ENCODE data around the gene CGREF1. TPM values are rescaled to one million over a fixed set of nuclear protein-coding genes. Genes with fewer than 3 reads are reported as not detected.

Gene CGREF1
- total RNA-seq, 3 donors from 2014 or later, result 0.41 to 1.9 (median 1.5) TPM

DNA sequence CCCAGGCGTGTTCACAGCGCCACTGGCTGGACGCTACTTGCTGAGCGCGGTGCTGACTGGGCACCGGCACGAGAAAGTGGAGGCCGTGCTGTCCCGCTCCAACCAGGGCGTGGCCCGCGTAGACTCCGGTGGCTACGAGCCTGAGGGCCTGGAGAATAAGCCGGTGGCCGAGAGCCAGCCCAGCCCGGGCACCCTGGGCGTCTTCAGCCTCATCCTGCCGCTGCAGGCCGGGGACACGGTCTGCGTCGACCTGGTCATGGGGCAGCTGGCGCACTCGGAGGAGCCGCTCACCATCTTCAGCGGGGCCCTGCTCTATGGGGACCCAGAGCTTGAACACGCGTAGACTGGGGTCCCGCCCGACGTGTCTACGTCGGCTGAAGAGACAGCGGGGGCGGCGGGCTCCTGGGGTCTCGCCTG, 33.2 kb downstream of the CGREF1 start:
- H3K4me1 ChIP-seq (ENCODE audit: low read depth), result peaks cover 33% of the 10 kb centered on the region
- peak; percentile 80 to 87 (median 86) for DNase-seq
- TF ChIP-seq, protein P1, sequence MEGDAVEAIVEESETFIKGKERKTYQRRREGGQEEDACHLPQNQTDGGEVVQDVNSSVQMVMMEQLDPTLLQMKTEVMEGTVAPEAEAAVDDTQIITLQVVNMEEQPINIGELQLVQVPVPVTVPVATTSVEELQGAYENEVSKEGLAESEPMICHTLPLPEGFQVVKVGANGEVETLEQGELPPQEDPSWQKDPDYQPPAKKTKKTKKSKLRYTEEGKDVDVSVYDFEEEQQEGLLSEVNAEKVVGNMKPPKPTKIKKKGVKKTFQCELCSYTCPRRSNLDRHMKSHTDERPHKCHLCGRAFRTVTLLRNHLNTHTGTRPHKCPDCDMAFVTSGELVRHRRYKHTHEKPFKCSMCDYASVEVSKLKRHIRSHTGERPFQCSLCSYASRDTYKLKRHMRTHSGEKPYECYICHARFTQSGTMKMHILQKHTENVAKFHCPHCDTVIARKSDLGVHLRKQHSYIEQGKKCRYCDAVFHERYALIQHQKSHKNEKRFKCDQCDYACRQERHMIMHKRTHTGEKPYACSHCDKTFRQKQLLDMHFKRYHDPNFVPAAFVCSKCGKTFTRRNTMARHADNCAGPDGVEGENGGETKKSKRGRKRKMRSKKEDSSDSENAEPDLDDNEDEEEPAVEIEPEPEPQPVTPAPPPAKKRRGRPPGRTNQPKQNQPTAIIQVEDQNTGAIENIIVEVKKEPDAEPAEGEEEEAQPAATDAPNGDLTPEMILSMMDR (IDR thresholded peaks at IDR 0.05), result no peak
- ATAC-seq, result peak; percentile 62
- intact Hi-C loops (cut with DNase I, micrococcal nuclease), result loop anchor here in 1 of 2 donors (10.0 kb wide), 2 partner anchors 51 to 121 kb away; partner anchors contain the start of gene TMEM214
- no peaks in the 10 kb centered on the region for H3K9me3 ChIP-seq
- no peaks in the 10 kb centered on the region for H3K36me3 ChIP-seq (ENCODE audit: low read depth)
- H3K4me3 ChIP-seq, result peak overlapping the region; percentile 28

DNA sequence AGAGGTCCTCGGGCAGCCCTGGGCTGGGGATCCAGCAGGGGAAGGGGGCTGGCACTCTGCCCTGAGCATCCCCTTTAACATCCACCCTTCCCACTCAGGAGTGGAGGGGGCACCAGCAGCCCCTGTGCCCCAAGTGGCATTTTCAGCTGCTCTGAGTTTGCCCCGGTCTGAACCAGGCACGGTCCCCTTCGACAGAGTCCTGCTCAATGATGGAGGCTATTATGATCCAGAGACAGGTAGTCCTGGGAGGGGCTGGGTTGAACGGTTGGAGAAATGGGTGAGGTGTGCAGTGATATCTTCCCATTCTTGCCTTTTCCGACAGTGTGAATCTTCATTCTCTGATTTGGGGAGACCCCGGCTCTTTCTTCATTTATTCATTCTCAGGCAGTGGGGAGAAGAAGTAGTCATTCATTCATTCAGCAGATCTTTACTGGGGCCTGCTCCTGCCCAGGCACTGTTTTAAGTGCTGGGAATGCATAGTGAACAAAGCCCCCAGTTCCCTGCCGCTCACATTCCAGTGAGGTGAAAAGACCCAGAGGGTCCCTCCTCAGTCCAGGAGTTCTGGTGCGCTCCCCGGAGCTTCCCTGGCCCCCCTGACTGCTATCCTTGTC, 33.8 kb downstream of the CGREF1 start:
- no peak for DNase-seq
- Histone ChIP-seq H3K4me1 (ENCODE audit: low read depth) (peaks cover 36% of the 10 kb centered on the region), H3K9me3 (no peaks in the 10 kb centered on the region), H3K36me3 (ENCODE audit: low read depth) (no peaks in the 10 kb centered on the region), H3K4me3 (no peak overlapping the region)
- intact Hi-C loops (cut with DNase I, micrococcal nuclease), result loop anchor here in 1 of 2 donors (10.0 kb wide), 2 partner anchors 50 to 120 kb away; partner anchors contain the start of gene TMEM214
- no peak for ATAC-seq
- TF ChIP-seq, protein P1 (IDR thresholded peaks at IDR 0.05), result no peak

DNA sequence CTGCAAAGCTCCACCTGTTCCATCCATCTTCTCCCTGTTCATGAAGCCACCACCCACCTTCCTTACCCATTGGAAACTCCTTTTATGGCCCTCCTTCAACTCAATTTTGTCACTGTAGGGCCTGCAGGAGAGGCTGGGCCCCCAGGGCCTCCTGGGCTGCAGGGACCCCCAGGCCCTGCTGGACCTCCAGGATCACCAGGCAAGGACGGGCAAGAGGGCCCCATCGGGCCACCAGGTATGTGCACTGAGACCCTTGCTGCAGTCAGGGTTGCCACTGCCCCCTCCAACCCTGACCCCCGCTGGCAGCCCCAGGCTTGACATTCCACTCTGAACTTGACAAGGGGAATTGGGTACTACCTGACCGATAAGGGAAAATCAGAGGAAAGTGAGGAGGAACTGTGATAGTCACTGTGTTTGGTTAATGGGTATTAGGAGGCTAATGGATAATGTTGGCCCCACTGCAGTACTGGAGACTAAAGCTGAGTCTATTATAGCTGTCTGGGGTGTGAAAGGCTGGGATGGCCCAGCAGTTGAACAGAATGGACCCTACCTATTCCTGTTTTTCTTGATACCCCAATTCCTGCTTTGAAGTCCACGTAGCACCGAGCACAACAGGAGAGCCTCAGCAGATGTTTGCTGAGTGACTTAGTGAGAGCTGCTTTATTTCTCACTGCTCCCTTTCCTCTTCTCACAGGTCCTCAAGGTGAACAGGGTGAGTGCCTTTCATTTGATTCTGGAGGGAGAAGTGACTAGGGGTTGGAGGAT, 34.4 kb downstream of the CGREF1 start:
- TF ChIP-seq, protein P1 (IDR thresholded peaks at IDR 0.05), result no peak
- Histone ChIP-seq H3K36me3 (ENCODE audit: low read depth) (no peaks in the 10 kb centered on the region), H3K9me3 (no peaks in the 10 kb centered on the region), H3K4me3 (no peak overlapping the region), H3K4me1 (ENCODE audit: low read depth) (peaks cover 36% of the 10 kb centered on the region)
- no peak for DNase-seq
- ATAC-seq, result no peak
- intact Hi-C loops (cut with DNase I, micrococcal nuclease), result loop anchor here in 1 of 2 donors (10.0 kb wide), 2 partner anchors 50 to 120 kb away; partner anchors contain the start of gene TMEM214

DNA sequence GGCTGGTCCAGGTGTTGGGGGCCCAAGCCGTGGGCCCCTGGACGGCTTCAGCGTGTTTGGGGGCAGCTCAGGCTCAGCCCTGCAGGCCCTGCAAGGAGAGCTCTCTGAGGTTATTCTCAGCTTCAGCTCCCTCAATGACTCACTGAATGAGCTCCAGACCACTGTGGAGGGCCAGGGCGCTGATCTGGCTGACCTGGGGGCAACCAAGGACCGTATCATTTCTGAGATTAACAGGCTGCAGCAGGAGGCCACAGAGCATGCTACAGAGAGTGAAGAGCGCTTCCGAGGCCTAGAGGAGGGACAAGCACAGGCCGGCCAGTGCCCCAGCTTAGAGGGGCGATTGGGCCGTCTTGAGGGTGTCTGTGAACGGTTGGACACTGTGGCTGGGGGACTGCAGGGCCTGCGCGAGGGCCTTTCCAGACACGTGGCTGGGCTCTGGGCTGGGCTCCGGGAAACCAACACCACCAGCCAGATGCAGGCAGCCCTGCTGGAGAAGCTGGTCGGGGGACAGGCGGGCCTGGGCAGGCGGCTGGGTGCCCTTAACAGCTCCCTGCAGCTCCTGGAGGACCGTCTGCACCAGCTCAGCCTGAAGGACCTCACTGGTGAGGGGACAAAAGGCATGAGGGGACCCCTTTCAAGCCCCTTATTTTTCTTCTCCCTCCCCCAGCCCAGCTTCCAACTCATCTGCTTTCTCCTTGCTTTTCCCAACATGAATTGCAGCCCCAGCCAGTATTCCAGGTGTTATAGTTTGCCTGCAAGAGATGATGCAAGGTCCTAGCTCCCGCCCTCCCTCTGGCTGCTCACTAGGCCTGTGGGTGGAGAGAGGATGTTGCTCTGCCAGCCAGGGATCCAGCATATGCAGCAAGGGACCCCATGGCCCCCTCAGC, 35.3 kb downstream of the CGREF1 start:
- no peak overlapping the region for H3K4me3 ChIP-seq
- intact Hi-C loops (cut with DNase I, micrococcal nuclease), result loop anchor here in 1 of 2 donors (10.0 kb wide), 2 partner anchors 49 to 119 kb away; partner anchors contain the start of gene TMEM214
- H3K4me1 ChIP-seq (ENCODE audit: low read depth), result peaks cover 36% of the 10 kb centered on the region

More for the DNA sequence above, 35.3 kb downstream of the CGREF1 start:
- Histone ChIP-seq H3K36me3 (ENCODE audit: low read depth) (no peaks in the 10 kb centered on the region), H3K9me3 (no peaks in the 10 kb centered on the region)
- no peak for DNase-seq
- TF ChIP-seq, protein P1 (IDR thresholded peaks at IDR 0.05), result no peak
- ATAC-seq, result no peak
